NCI-H774 (cell line): Measurements from ENCODE around the gene RAB20.
"Not testable (repeated sequence)": the region's sequence is repeated elsewhere in the genome, so short reads cannot be mapped to it uniquely, and the experiment has no call there.

Experiments used
- DNase-seq: peaks from one replicate; lab custom pipeline; 2025; lab: John Stamatoyannopoulos, UW

Gene RAB20

GRCh38 chr13:110509971-110510786 lies 51.3 kb downstream of the RAB20 start:
- no peak for DNase-seq

GRCh38 chr13:110509478-110509926 lies 52.0 kb downstream of the RAB20 start:
- peak; percentile 49 for DNase-seq

GRCh38 chr13:110507678-110508381 lies 53.7 kb downstream of the RAB20 start:
- peak; percentile 37 for DNase-seq

- DNase-seq, result peak; percentile 42
Measured at GRCh38 chr13:110506859-110507566, 54.5 kb downstream of the RAB20 start.

GRCh38 chr13:110506396-110506795 lies 55.1 kb downstream of the RAB20 start:
- no peak for DNase-seq

GRCh38 chr13:110505594-110505993 lies 55.9 kb downstream of the RAB20 start:
- DNase-seq, result no peak

GRCh38 chr13:110503979-110504499 lies 57.5 kb downstream of the RAB20 start:
- DNase-seq, result no peak

- DNase-seq, result no peak
Measured at GRCh38 chr13:110503037-110503901, 58.3 kb downstream of the RAB20 start.

GRCh38 chr13:110501188-110501587 lies 60.3 kb downstream of the RAB20 start:
- no peak for DNase-seq

- no peak for DNase-seq
Measured at GRCh38 chr13:110500341-110500740, 61.2 kb downstream of the RAB20 start.

GRCh38 chr13:110499621-110500281 lies 61.8 kb downstream of the RAB20 start:
- peak; percentile 71 for DNase-seq

- no peak for DNase-seq
Measured at GRCh38 chr13:110498765-110499164, 62.8 kb downstream of the RAB20 start.

GRCh38 chr13:110498327-110498726 lies 63.2 kb downstream of the RAB20 start:
- DNase-seq, result no peak

GRCh38 chr13:110497896-110498295 lies 63.6 kb downstream of the RAB20 start:
- DNase-seq, result not testable (repeated sequence)

- DNase-seq, result no peak
Measured at GRCh38 chr13:110497003-110497402, 64.5 kb downstream of the RAB20 start.

GRCh38 chr13:110496281-110496680 lies 65.2 kb downstream of the RAB20 start:
- DNase-seq, result no peak

GRCh38 chr13:110495881-110496280 lies 65.6 kb downstream of the RAB20 start:
- no peak for DNase-seq

GRCh38 chr13:110495376-110495775 lies 66.1 kb downstream of the RAB20 start:
- DNase-seq, result no peak

GRCh38 chr13:110493613-110494012 lies 67.9 kb downstream of the RAB20 start:
- DNase-seq, result no peak

- no peak for DNase-seq
Measured at GRCh38 chr13:110492679-110493593, 68.6 kb downstream of the RAB20 start.
